Tibial nerve (tissue), 4 donors: ENCODE data around the gene OPCML. TPM values are rescaled to one million over a fixed set of nuclear protein-coding genes. Genes with fewer than 3 reads are reported as not detected.

Experiments
- DNase-seq, 2 donors: peaks; one replicate each; pipeline ENCODE4 v3.0.0-alpha.2; 2019; ENCODE audit warnings: low spot score in 2 of 2
- H3K27ac ChIP-seq, 4 donors: fragments of 200-600 bp; sonication (generic) in 3 of 4; one replicate each; pipeline ENCODE4 v1.5.1; 2017 to 2019; ENCODE audit warnings: mild to moderate bottlenecking in 1 of 4
- H3K27me3 ChIP-seq, 2 donors: fragments of 200-600 bp; sonication (generic) in 1 of 2; one replicate each; pipeline versions ENCODE4 v1.5.1 to v1.6.0; 2017 to 2019
- H3K36me3 ChIP-seq, 3 donors: fragments of 200-600 bp; sonication (generic); one replicate each; pipeline ENCODE4 v1.5.1; 2018 to 2019
- H3K4me1 ChIP-seq, 4 donors: fragments of 200-600 bp; sonication (generic) in 3 of 4; one replicate each; pipeline ENCODE4 v1.5.1; 2017 to 2019
- H3K4me3 ChIP-seq, 4 donors: fragments of 200-600 bp; sonication (generic) in 3 of 4; one replicate each; pipeline ENCODE4 v1.5.1; 2017 to 2019; ENCODE audit warnings: mild to moderate bottlenecking in 1 of 4, moderate library complexity in 1 of 4
- H3K9me3 ChIP-seq, 4 donors: fragments of 200-600 bp; sonication (generic) in 3 of 4; one replicate each; pipeline ENCODE4 v1.5.1; 2017 to 2019
- EP300 ChIP-seq, 2 donors: sonication (generic); formaldehyde crosslinking; IDR thresholded peaks; one replicate each; pipeline ENCODE4 v1.6.1; 2017; ENCODE audit warnings: antibody characterized with exemption in 2 of 2, mild to moderate bottlenecking in 1 of 2
- POLR2A ChIP-seq, 2 donors: fragments of 450-650 bp; IDR thresholded peaks; one replicate each; pipeline ENCODE4 v1.6.1; 2017; ENCODE audit warnings: antibody characterized with exemption in 2 of 2, mild to moderate bottlenecking in 2 of 2, moderate library complexity in 2 of 2
- WGBS, 2 donors: methylation state at CpG; one replicate each; pipeline ENCODE4 v1.1.5; 2018; 5-methylcytosine and 5-hydroxymethylcytosine counted together
- total RNA-seq, 4 donors: library from RNA; depleted of rRNA; stranded (reverse); fragments of >200 nt; gene quantifications; one replicate each; pipeline ENCODE4 v1.1.0, GENCODE V29; 2016
- TF ChIP-seq, protein P1 (sequence below), 5 experiments: fragments of 200-600 bp in 3 of 5; fragments of 450-650 bp in 2 of 5; sonication (generic) in 3 of 5; IDR thresholded peaks; one replicate each; pipeline ENCODE4 v1.5.1; 2016 to 2019; ENCODE audit warnings: antibody characterized with exemption in 5 of 5, mild to moderate bottlenecking in 3 of 5, moderate library complexity in 2 of 5

Gene OPCML
- total RNA-seq, 4 donors from 2014 or later = 1.0 to 10.8 (median 1.9) TPM

DNA sequence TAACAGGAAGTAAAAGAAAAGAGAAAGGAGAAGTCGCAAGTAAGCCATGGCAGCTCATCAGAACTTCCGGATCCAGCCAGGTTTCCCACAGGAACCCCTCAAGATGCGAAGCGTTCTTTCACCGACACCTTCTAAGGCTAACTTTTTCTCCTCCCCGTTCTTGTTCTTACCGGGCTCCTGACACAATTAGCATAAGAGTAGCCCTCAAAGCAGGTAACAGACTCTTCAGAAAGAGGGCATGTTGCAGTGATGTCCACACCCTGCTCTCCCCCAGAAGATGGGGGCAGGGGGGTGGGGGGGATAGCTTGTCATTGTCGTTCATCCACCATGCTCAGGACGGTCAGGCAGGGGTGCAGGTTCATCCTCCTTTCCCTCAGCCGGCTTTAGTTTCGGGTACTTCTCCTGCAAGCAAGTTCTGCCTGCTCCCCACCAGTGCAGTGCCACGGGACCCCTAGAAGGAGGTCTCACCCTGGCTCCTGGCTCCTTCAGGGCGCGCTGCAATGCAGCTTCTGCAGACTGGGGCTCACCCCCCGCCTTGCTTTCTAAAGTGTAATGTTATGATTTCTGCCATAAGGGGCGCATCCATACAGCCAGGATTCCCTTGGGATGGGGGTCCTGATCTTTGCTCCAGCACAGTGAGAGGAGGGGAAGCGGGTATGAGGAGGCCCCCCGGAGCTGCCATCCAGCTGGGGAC, 2.3 kb downstream of the OPCML start:
- WGBS, 2 donors = 41 to 45% methylated on average over 18 of the region's 18 CpGs
- H3K4me3 ChIP-seq = no peak overlapping the region
- no peak for DNase-seq
- H3K27ac ChIP-seq = no peak overlapping the region
- TF ChIP-seq, protein P1, sequence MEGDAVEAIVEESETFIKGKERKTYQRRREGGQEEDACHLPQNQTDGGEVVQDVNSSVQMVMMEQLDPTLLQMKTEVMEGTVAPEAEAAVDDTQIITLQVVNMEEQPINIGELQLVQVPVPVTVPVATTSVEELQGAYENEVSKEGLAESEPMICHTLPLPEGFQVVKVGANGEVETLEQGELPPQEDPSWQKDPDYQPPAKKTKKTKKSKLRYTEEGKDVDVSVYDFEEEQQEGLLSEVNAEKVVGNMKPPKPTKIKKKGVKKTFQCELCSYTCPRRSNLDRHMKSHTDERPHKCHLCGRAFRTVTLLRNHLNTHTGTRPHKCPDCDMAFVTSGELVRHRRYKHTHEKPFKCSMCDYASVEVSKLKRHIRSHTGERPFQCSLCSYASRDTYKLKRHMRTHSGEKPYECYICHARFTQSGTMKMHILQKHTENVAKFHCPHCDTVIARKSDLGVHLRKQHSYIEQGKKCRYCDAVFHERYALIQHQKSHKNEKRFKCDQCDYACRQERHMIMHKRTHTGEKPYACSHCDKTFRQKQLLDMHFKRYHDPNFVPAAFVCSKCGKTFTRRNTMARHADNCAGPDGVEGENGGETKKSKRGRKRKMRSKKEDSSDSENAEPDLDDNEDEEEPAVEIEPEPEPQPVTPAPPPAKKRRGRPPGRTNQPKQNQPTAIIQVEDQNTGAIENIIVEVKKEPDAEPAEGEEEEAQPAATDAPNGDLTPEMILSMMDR (IDR thresholded peaks at IDR 0.05) = no peak
- no peak for TF ChIP-seq POLR2A (IDR thresholded peaks at IDR 0.05)
- no peak for TF ChIP-seq EP300 (IDR thresholded peaks at IDR 0.05)
- no peaks in the 10 kb centered on the region for H3K36me3 ChIP-seq
- H3K4me1 ChIP-seq = peaks cover 0 to 9% (median 0%) of the 10 kb centered on the region in 4 donors
- peaks cover 0 to 33% of the 10 kb centered on the region in 2 donors for H3K27me3 ChIP-seq
- no peaks in the 10 kb centered on the region for H3K9me3 ChIP-seq

DNA sequence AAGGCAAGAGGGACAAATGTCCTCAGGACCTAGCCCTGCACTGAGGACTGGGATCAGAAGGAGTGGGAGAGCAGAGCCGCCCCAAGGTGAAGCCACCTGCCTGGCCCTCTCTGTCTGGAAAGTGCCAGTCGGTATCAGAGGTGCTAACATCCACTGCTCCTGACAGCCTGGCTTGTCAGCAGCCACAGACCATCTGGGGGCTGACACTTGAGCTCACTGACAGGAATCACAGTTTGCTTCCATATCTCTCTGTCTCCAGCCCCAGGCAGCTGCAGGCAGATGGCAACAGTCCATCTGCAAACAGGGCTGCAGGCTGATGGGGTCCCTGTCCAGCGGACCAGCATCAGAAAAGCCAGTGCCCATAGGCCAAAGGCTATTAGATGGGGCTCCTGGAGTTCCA, 5.5 kb downstream of the OPCML start:
- H3K4me3 ChIP-seq = no peak overlapping the region
- H3K36me3 ChIP-seq = no peaks in the 10 kb centered on the region
- TF ChIP-seq EP300 (IDR thresholded peaks at IDR 0.05) (no peak), POLR2A (IDR thresholded peaks at IDR 0.05) (no peak)
- TF ChIP-seq, protein P1 (IDR thresholded peaks at IDR 0.05) = no peak
- H3K9me3 ChIP-seq = no peaks in the 10 kb centered on the region
- no peak overlapping the region for H3K27ac ChIP-seq
- peaks cover 0 to 2% (median 0%) of the 10 kb centered on the region in 4 donors for H3K4me1 ChIP-seq
- H3K27me3 ChIP-seq = peaks cover 0 to 22% of the 10 kb centered on the region in 2 donors
- no peak for DNase-seq
- 75 to 89% methylated on average over 3 of the region's 3 CpGs for WGBS, 2 donors

DNA sequence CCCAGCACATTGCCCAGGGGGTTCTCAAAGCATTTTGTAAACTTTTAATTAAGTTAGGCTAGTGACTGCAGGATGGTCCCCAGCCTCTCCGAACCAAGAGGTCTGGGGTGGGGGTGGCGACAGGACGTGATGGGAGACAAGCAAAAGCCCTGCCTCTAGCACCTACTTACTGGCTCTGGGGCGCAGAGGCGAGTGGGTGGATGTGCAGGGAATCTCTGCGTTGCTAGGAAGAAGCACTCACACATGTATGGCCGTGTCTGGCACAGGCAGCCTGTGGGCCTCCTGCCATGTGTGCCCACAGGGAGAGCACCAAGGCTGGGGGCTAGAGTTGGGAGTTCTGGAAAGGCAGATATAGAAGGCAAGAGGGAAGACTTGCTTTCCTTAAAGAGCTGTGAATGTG, 6.3 kb downstream of the OPCML start:
- DNase-seq = no peak
- no peak for TF ChIP-seq EP300 (IDR thresholded peaks at IDR 0.05)
- 64 to 76% methylated on average over 7 of the region's 7 CpGs for whole genome bisulfite sequencing, 2 donors
- no peak overlapping the region for H3K4me3 ChIP-seq
- H3K27me3 ChIP-seq = peaks cover 0 to 14% of the 10 kb centered on the region in 2 donors
- no peaks in the 10 kb centered on the region for H3K9me3 ChIP-seq
- H3K27ac ChIP-seq = no peak overlapping the region
- no peaks in the 10 kb centered on the region for H3K36me3 ChIP-seq
- no peaks in the 10 kb centered on the region for H3K4me1 ChIP-seq

DNA sequence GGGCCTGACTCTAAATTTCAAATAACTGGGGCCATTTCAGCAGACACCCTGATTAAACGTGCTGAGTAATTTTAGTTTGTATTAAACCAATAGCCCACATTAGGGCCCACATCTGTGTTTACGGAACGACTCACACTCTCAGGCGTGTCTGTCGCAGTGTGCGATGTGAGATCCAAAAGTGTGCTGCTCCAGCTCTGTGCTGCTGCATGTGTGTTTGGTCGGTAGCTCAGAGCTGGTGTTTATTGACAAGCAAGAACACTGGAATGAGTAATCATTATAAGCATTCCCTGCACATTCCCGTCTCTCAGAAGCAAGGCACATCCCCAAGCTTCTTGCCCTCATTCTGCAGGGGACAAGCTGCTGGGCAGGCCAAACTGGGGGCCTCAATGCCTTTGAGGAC, 7.8 kb downstream of the OPCML start:
- 67 to 80% methylated on average over 8 of the region's 8 CpGs for WGBS, 2 donors
- Histone ChIP-seq H3K4me3 (no peak overlapping the region), H3K27ac (no peak overlapping the region), H3K4me1 (no peaks in the 10 kb centered on the region), H3K36me3 (no peaks in the 10 kb centered on the region), H3K9me3 (no peaks in the 10 kb centered on the region), H3K27me3 (peaks cover 0 to 4% of the 10 kb centered on the region in 2 donors)
- no peak for TF ChIP-seq EP300 (IDR thresholded peaks at IDR 0.05)
- TF ChIP-seq POLR2A (IDR thresholded peaks at IDR 0.05) = no peak
- TF ChIP-seq, protein P1 (IDR thresholded peaks at IDR 0.05) = no peak
- DNase-seq = no peak

DNA sequence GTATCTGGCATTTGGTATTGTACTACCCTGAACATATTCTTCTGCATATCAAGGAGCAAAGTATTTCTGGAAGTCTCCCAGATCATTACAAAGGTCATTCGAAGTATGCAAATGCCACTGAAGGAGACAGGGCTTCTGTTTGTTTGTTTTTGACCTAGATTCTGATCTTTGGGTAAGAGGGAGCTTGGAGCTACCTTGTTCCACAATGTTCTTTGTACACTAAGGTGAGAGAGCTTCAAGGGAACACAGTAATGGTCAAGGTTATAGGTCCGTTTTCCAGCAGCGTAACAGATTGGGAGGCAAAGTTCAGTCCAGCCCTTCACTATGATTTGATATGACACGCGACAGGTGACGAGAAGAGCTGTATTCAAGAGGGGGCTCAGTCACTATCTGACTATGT, 10.0 kb downstream of the OPCML start:
- DNase-seq = no peak
- H3K4me1 ChIP-seq = no peaks in the 10 kb centered on the region
- H3K9me3 ChIP-seq = no peaks in the 10 kb centered on the region
- no peak overlapping the region for H3K4me3 ChIP-seq
- H3K27me3 ChIP-seq = no peaks in the 10 kb centered on the region
- H3K36me3 ChIP-seq = no peaks in the 10 kb centered on the region
- no peak overlapping the region for H3K27ac ChIP-seq
- 86 to 90% methylated on average over 6 of the region's 6 CpGs for WGBS, 2 donors
- TF ChIP-seq, protein P1 (IDR thresholded peaks at IDR 0.05) = no peak
- TF ChIP-seq POLR2A (IDR thresholded peaks at IDR 0.05) (no peak), EP300 (IDR thresholded peaks at IDR 0.05) (no peak)
